B cell (primary cell): ENCODE data around the gene SCUBE1. TPM values are rescaled to one million over a fixed set of nuclear protein-coding genes. Genes with fewer than 3 reads are reported as not detected.

ENCODE experiments used
- ATAC-seq: fragments of 200-7000 bp; cut with Tn5 transposase; one replicate; pipeline ENCODE4 v1.10.0; 2021; ENCODE audit warnings: low read depth, mild to moderate bottlenecking, moderate number of reproducible peaks, moderate library complexity
- CTCF ChIA-PET: fragments of 350-600 bp; sonication (Branson Sonifier 250); formaldehyde crosslinking; loops from one replicate; lab custom pipeline; 2021; ENCODE audit warnings: antibody characterized with exemption, inconsistent platforms; lab: Charles Lee
- POLR2A ChIA-PET: fragments of 350-600 bp; sonication (Branson Sonifier 250); formaldehyde crosslinking; loops from one replicate; lab custom pipeline; 2021; ENCODE audit warnings: antibody characterized with exemption; lab: Charles Lee
- DNase-seq: peaks from one replicate; pipeline ENCODE4 v3.0.0; 2013
- H2AFZ ChIP-seq: 2 replicates; pipeline ENCODE4 v1.6.1; 2012; ENCODE audit warnings: mild to moderate bottlenecking, low read depth, low read length; ENCODE audit not compliant: insufficient read depth, poor library complexity, severe bottlenecking
- H3K27ac ChIP-seq, 2 donors: 1 replicate in 1 of 2; 2 replicates in 1 of 2; pipeline ENCODE4 v1.5.1; 2012 to 2013; ENCODE audit warnings: low read length in 2 of 2, mild to moderate bottlenecking in 2 of 2, moderate library complexity in 1 of 2
- H3K27me3 ChIP-seq, 4 experiments: fragments of 200-600 bp in 1 of 4; sonication (generic) in 1 of 4; replicated peaks in 1 of 4; 1 replicate in 2 of 4; 2 replicates in 2 of 4; pipeline versions ENCODE4 v1.6.1 to v1.7.0; 2013 to 2016; ENCODE audit warnings: low read length in 3 of 4, mild to moderate bottlenecking in 2 of 4, mixed read lengths in 1 of 4, moderate library complexity in 1 of 4; ENCODE audit not compliant: insufficient read depth in 4 of 4, control insufficient read depth in 3 of 4; ENCODE audit errors: control extremely low read depth in 1 of 4
- H3K36me3 ChIP-seq, 2 experiments: replicated peaks in 1 of 2; 1 replicate in 1 of 2; 2 replicates in 1 of 2; pipeline versions ENCODE4 v1.6.1 to v1.7.1; 2013; ENCODE audit warnings: low read length in 1 of 2; ENCODE audit not compliant: insufficient read depth in 2 of 2, control insufficient read depth in 1 of 2; ENCODE audit errors: control extremely low read depth in 1 of 2, extremely low read depth in 1 of 2
- H3K4me1 ChIP-seq, 2 donors: fragments of 200-600 bp in 1 of 2; sonication (generic) in 1 of 2; 1 replicate in 1 of 2; 2 replicates in 1 of 2; pipeline versions ENCODE4 v1.5.1 to v1.6.1; 2013 to 2017; ENCODE audit warnings: low read length in 2 of 2; ENCODE audit not compliant: control insufficient read depth in 2 of 2, insufficient read depth in 2 of 2
- H3K4me2 ChIP-seq: replicated peaks from 2 replicates; pipeline ENCODE3; 2012; ENCODE audit warnings: mild to moderate bottlenecking, low read depth, low read length; ENCODE audit not compliant: poor library complexity, severe bottlenecking
- H3K4me3 ChIP-seq, 5 experiments: fragments of 200-600 bp in 1 of 5; sonication (generic) in 1 of 5; 1 replicate in 3 of 5; 2 replicates in 2 of 5; pipeline versions ENCODE4 v1.5.1 to v1.7.0; 2011 to 2016; ENCODE audit warnings: low read length in 4 of 5, mild to moderate bottlenecking in 4 of 5, low read depth in 2 of 5, control low read depth in 1 of 5, moderate library complexity in 1 of 5; ENCODE audit not compliant: insufficient read depth in 1 of 5; ENCODE audit errors: control extremely low read depth in 1 of 5, extremely low read depth in 1 of 5
- H3K79me2 ChIP-seq: fragments of 200-600 bp; sonication (generic); one replicate; pipeline ENCODE4 v1.6.0; 2016; ENCODE audit warnings: low read length; ENCODE audit not compliant: control insufficient read depth, insufficient read depth
- H3K9ac ChIP-seq: fragments of 200-600 bp; sonication (generic); 2 replicates; pipeline ENCODE4 v1.6.1; 2017; ENCODE audit warnings: mild to moderate bottlenecking, low read length, moderate library complexity
- H3K9me3 ChIP-seq, 3 donors: one replicate each; pipeline versions ENCODE4 v1.6.1 to v1.7.1; 2013; ENCODE audit warnings: low read length in 2 of 3; ENCODE audit not compliant: control insufficient read depth in 2 of 3, insufficient read depth in 1 of 3; ENCODE audit errors: control extremely low read depth in 1 of 3
- H4K20me1 ChIP-seq: 2 replicates; pipeline ENCODE4 v1.6.0; 2012; ENCODE audit warnings: mild to moderate bottlenecking, low read length; ENCODE audit not compliant: insufficient read depth, control insufficient read depth, poor library complexity, severe bottlenecking
- H3K27ac Mint-ChIP-seq: one replicate; pipeline ENCODE4 v1.8.0; 2021; ENCODE audit warnings: mixed read lengths
- H3K27me3 Mint-ChIP-seq: one replicate; pipeline ENCODE4 v1.8.0; 2021; ENCODE audit warnings: mixed read lengths
- H3K4me1 Mint-ChIP-seq: one replicate; pipeline ENCODE4 v1.8.0; 2021; ENCODE audit warnings: mixed read lengths
- H3K4me3 Mint-ChIP-seq: one replicate; pipeline ENCODE4 v1.8.0; 2021; ENCODE audit warnings: mixed read lengths
- H3K9me3 Mint-ChIP-seq: one replicate; pipeline ENCODE4 v1.8.0; 2022; ENCODE audit warnings: mixed read lengths; ENCODE audit not compliant: insufficient read depth
- EZH2 ChIP-seq: IDR thresholded peaks from 2 replicates; pipeline ENCODE4 v1.6.1; 2012; ENCODE audit warnings: borderline replicate concordance, low read depth, mild to moderate bottlenecking, moderate library complexity, low read length; ENCODE audit not compliant: insufficient read depth, poor library complexity, severe bottlenecking
- WGBS: methylation state at CpG from one replicate; pipeline ENCODE4 v1.1.5; 2013; ENCODE audit warnings: missing lambda C conversion rate; ENCODE audit not compliant: insufficient coverage; 5-methylcytosine and 5-hydroxymethylcytosine counted together
- intact Hi-C: fragments of 100-400 bp; cut with micrococcal nuclease; formaldehyde crosslinking; loops from one replicate; pipeline ENCODE4 v1.10.0; 2022
- polyA plus RNA-seq: library from polyadenylated mRNA; depleted of rRNA; stranded (reverse); fragments of >200 nt; gene quantifications from 2 replicates; pipeline ENCODE4 v1.2.3, GENCODE V29; 2012
- total RNA-seq, 2 donors: library from RNA; stranded (reverse); fragments of 120-200 nt in 1 of 2; gene quantifications; 1 replicate in 1 of 2; 2 replicates in 1 of 2; pipeline versions ENCODE4 v1.2.3 to v1.2.4, GENCODE V29; 2013 to 2022
- TF ChIP-seq, protein P1 (sequence below): fragments of 200-600 bp; IDR thresholded peaks from one replicate; pipeline ENCODE4 v1.8.0; 2022; ENCODE audit warnings: antibody characterized with exemption, mild to moderate bottlenecking

Gene SCUBE1
- total and polyA plus RNA-seq, 2 donors (not counting 1 experiment from before 2014, with no cell fraction given) = not detected

- Histone ChIP-seq H2AFZ (no peak overlapping the region), H3K4me3 (no peak overlapping the region), H4K20me1 (no peaks in the 10 kb centered on the region), H3K9me3 (no peaks in the 10 kb centered on the region), H3K36me3 (no peaks in the 10 kb centered on the region), H3K27me3 (peaks cover 0 to 15% (median 0%) of the 10 kb centered on the region in 4 experiments), H3K79me2 (no peaks in the 10 kb centered on the region), H3K4me2 (no peak overlapping the region), H3K9ac (no peak overlapping the region), H3K27ac (no peak overlapping the region), H3K4me1 (peaks cover 4 to 7% of the 10 kb centered on the region in 2 donors)
- ChIA-PET POLR2A (interaction anchor here (0.6 kb wide), 1 partner anchor 517 kb away, joined by 3 read pairs; no protein-coding TSS in a partner anchor), CTCF (no interaction called here)
- WGBS = 70% methylated on average over 17 of the region's 17 CpGs
- peaks cover 10% of the 10 kb centered on the region for H3K27me3 Mint-ChIP-seq
- ATAC-seq (no peak), DNase-seq (no peak)
- no peaks in the 10 kb centered on the region for H3K9me3 Mint-ChIP-seq
- TF ChIP-seq, protein P1, sequence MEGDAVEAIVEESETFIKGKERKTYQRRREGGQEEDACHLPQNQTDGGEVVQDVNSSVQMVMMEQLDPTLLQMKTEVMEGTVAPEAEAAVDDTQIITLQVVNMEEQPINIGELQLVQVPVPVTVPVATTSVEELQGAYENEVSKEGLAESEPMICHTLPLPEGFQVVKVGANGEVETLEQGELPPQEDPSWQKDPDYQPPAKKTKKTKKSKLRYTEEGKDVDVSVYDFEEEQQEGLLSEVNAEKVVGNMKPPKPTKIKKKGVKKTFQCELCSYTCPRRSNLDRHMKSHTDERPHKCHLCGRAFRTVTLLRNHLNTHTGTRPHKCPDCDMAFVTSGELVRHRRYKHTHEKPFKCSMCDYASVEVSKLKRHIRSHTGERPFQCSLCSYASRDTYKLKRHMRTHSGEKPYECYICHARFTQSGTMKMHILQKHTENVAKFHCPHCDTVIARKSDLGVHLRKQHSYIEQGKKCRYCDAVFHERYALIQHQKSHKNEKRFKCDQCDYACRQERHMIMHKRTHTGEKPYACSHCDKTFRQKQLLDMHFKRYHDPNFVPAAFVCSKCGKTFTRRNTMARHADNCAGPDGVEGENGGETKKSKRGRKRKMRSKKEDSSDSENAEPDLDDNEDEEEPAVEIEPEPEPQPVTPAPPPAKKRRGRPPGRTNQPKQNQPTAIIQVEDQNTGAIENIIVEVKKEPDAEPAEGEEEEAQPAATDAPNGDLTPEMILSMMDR = no peak
- TF ChIP-seq EZH2 = no peak
- H3K4me3 Mint-ChIP-seq = no peak overlapping the region
- intact Hi-C loops = no loop called here
- no peak overlapping the region for H3K27ac Mint-ChIP-seq
- peaks cover 4% of the 10 kb centered on the region for H3K4me1 Mint-ChIP-seq
These were observed 115.9 kb downstream of the SCUBE1 start for GRCh38 chr22:43227239-43227630.

- no peak overlapping the region for H3K9ac ChIP-seq
- no peak overlapping the region for H3K27ac ChIP-seq
- H3K36me3 ChIP-seq = no peaks in the 10 kb centered on the region
- no peaks in the 10 kb centered on the region for H4K20me1 ChIP-seq
- Mint-ChIP-seq H3K4me3 (no peak overlapping the region), H3K9me3 (no peaks in the 10 kb centered on the region), H3K27me3 (peaks cover 10% of the 10 kb centered on the region), H3K4me1 (peaks cover 4% of the 10 kb centered on the region), H3K27ac (no peak overlapping the region)
- H3K4me3 ChIP-seq = no peak overlapping the region
- no peaks in the 10 kb centered on the region for H3K9me3 ChIP-seq
- no peak for DNase-seq
- CTCF ChIA-PET = no interaction called here
- no peak overlapping the region for H3K4me2 ChIP-seq
- no peak for ATAC-seq
- peaks cover 0 to 11% (median 0%) of the 10 kb centered on the region in 4 experiments for H3K27me3 ChIP-seq
- no peak overlapping the region for H2AFZ ChIP-seq
- POLR2A ChIA-PET = no interaction called here
- no peak for TF ChIP-seq EZH2
- TF ChIP-seq, protein P1 = no peak
- WGBS = 89% methylated on average over 13 of the region's 19 CpGs
- peaks cover 4 to 7% of the 10 kb centered on the region in 2 donors for H3K4me1 ChIP-seq
- H3K79me2 ChIP-seq = no peaks in the 10 kb centered on the region
- intact Hi-C loops = no loop called here
These were observed 116.6 kb downstream of the SCUBE1 start for GRCh38 chr22:43226377-43227238.
